Peyer's patch (tissue), 4 donors: Measurements from ENCODE around the gene ATP6V1D. TPM values are rescaled to one million over a fixed set of nuclear protein-coding genes. Genes with fewer than 3 reads are reported as not detected.

Experiments used
- DNase-seq, 3 donors: peaks; one replicate each; pipeline ENCODE4 v3.0.0-alpha.2; 2017 to 2019
- H3K27ac ChIP-seq, 4 donors: fragments of 200-600 bp; sonication (generic); one replicate each; pipeline ENCODE4 v1.5.1; 2016 to 2019
- H3K27me3 ChIP-seq, 2 donors: fragments of 200-600 bp; sonication (generic); one replicate each; pipeline ENCODE4 v1.5.1; 2019
- H3K36me3 ChIP-seq, 3 donors: fragments of 200-600 bp; sonication (generic); one replicate each; pipeline ENCODE4 v1.5.1; 2016 to 2019
- H3K4me1 ChIP-seq, 4 donors: fragments of 200-600 bp; sonication (generic); one replicate each; pipeline ENCODE4 v1.5.1; 2016 to 2019
- H3K4me3 ChIP-seq, 4 donors: fragments of 200-600 bp; sonication (generic); 1 replicate in 3 of 4; 2 replicates in 1 of 4; pipeline ENCODE4 v1.5.1; 2016 to 2019; ENCODE audit warnings: mild to moderate bottlenecking in 1 of 4
- H3K9me3 ChIP-seq, 4 donors: fragments of 200-600 bp; sonication (generic); one replicate each; pipeline ENCODE4 v1.5.1; 2016 to 2019; ENCODE audit warnings: mild to moderate bottlenecking in 1 of 4
- POLR2A ChIP-seq, 2 donors: fragments of 450-650 bp; IDR thresholded peaks; one replicate each; pipeline ENCODE4 v1.5.1; 2017; ENCODE audit warnings: antibody characterized with exemption in 2 of 2, mild to moderate bottlenecking in 2 of 2, moderate library complexity in 2 of 2
- total RNA-seq, 4 donors: library from RNA; depleted of rRNA; stranded (reverse); fragments of >200 nt; gene quantifications; one replicate each; pipeline ENCODE4 v1.1.0, GENCODE V29; 2016
- TF ChIP-seq, protein P1 (sequence below), 6 experiments: fragments of 450-650 bp in 4 of 6; fragments of 200-600 bp in 2 of 6; sonication (generic) in 1 of 6; IDR thresholded peaks; one replicate each; pipeline ENCODE4 v1.5.1; 2017 to 2019; ENCODE audit warnings: antibody characterized with exemption in 6 of 6, mild to moderate bottlenecking in 3 of 6, moderate library complexity in 1 of 6

ATP6V1D gene
- total RNA-seq, 4 donors from 2014 or later: 67.0 to 93.3 (median 78.5) TPM

DNA sequence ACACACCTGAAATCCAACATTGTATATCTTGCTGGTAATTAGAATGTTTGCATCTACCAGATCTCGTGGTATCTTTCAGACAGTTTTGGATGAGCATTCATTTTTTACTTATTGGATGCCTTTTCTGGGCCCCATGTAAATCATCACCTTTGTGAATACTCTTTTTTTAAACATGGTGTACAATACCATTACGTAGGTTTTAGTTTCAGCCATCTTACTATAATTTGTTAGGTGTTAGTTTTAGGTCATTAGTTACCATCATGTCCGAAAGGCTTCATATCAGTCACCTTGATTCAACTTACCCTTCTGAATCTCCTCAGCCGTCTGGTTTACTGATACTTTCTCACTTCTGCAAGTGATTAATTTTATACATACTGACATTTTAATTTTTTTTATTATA, 5.9 kb upstream of the ATP6V1D start:
- no peaks in the 10 kb centered on the region for H3K9me3 ChIP-seq
- H3K27ac ChIP-seq: no peak overlapping the region
- peaks cover 0 to 60% (median 0%) of the 10 kb centered on the region in 3 donors for H3K36me3 ChIP-seq
- peaks cover 0 to 19% (median 3%) of the 10 kb centered on the region in 4 donors for H3K4me1 ChIP-seq
- no peak overlapping the region for H3K4me3 ChIP-seq
- H3K27me3 ChIP-seq: no peaks in the 10 kb centered on the region
- no peak for DNase-seq
- TF ChIP-seq POLR2A (IDR thresholded peaks at IDR 0.05): no peak
- TF ChIP-seq, protein P1, sequence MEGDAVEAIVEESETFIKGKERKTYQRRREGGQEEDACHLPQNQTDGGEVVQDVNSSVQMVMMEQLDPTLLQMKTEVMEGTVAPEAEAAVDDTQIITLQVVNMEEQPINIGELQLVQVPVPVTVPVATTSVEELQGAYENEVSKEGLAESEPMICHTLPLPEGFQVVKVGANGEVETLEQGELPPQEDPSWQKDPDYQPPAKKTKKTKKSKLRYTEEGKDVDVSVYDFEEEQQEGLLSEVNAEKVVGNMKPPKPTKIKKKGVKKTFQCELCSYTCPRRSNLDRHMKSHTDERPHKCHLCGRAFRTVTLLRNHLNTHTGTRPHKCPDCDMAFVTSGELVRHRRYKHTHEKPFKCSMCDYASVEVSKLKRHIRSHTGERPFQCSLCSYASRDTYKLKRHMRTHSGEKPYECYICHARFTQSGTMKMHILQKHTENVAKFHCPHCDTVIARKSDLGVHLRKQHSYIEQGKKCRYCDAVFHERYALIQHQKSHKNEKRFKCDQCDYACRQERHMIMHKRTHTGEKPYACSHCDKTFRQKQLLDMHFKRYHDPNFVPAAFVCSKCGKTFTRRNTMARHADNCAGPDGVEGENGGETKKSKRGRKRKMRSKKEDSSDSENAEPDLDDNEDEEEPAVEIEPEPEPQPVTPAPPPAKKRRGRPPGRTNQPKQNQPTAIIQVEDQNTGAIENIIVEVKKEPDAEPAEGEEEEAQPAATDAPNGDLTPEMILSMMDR (IDR thresholded peaks at IDR 0.05): no peak

DNA sequence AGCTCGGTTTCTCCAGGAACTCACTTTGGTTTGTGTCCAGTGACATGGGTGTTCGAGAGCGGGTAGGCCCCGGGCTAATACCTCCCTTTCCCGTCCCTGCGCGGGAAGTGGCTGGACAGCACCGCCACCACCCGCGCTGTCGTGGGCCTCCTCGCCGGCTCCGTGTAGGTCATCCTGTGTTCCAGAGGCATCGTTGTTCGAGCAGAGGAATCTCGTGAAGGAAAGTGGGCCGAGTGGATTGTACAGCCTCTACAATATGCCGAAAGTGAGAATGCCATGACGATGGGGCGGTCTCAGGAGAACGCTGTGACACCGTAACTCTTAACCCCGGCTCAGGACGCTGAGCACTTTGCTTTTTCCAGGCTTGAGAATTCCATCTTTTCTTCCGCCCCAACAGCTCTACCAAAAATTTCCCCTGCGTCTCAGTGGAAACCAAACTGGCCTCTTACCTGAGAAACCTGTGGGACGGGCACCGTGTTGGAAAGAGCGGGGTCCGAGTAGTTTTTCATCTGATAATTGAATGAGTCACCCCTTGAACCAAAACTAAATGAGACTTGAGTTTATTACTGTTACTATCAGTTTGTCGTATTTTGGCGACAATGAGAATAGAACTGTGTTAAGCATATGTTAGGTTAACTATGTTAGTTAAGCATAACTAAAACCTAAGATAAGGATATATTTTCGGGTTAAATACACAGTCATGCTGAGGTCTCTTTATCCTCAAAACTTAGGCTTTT, 1.0 kb upstream of the ATP6V1D start:
- H3K27ac ChIP-seq: peak overlapping the region; percentile 77 to 95 (median 90)
- no peaks in the 10 kb centered on the region for H3K27me3 ChIP-seq
- H3K4me3 ChIP-seq: peak overlapping the region; percentile 61 to 80 (median 71)
- H3K4me1 ChIP-seq: peaks cover 0 to 45% (median 3%) of the 10 kb centered on the region in 4 donors
- H3K36me3 ChIP-seq: peaks cover 0 to 11% (median 0%) of the 10 kb centered on the region in 3 donors
- H3K9me3 ChIP-seq: no peaks in the 10 kb centered on the region
- TF ChIP-seq, protein P1 (IDR thresholded peaks at IDR 0.05): no peak
- TF ChIP-seq POLR2A (IDR thresholded peaks at IDR 0.05): peak in 1 of 2 donors; percentile 4
- no peak for DNase-seq

DNA sequence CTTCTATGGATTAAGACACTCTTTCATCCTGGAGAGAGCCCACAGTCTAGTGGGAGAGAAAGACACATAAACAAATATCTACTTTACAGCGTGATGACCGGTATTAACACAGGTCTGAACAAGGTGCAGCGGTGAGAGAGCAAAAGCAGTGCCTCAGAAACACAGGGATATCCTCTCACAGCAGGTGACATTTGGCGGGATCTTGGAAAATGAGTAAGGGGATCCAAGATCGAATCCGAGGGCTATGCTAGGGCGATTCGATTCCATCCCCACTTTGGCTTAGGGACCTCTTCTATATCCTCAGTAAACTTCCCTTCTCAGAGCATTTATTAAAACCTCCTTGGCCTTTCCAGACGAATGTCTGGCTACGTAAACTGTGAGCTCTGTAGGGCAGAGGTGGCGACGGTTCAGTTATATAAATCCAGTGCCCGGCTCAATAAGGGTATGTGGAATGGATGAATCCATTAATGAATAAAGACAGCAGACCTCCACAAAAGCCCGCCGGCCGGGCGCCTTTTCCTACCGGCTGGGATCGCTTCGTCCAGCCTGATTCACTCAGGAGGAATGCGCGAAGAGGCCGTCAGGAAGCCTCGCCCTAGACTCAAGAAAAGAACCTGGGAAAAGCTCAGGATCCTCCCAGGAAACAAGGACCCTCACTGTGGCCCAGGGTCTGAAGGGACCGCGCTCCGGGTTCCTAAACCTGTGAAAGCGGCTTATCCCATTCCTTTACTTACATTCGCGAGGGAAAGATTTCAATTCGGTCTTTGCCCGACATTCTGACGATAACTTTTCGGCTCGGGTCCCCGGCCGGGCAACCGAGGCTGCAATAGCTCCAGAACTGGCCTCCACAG, 455 bp downstream of the ATP6V1D start:
- Histone ChIP-seq H3K36me3 (no peaks in the 10 kb centered on the region), H3K27me3 (no peaks in the 10 kb centered on the region), H3K4me3 (peak overlapping the region; percentile 61 to 80 (median 71)), H3K4me1 (peaks cover 0 to 45% (median 3%) of the 10 kb centered on the region in 4 donors), H3K27ac (peak overlapping the region; percentile 77 to 95 (median 90)), H3K9me3 (no peaks in the 10 kb centered on the region)
- peak in 1 of 3 donors; percentile 52 for DNase-seq
- TF ChIP-seq, protein P1 (IDR thresholded peaks at IDR 0.05): no peak
- TF ChIP-seq POLR2A (IDR thresholded peaks at IDR 0.05): peak in 1 of 2 donors; percentile 51

DNA sequence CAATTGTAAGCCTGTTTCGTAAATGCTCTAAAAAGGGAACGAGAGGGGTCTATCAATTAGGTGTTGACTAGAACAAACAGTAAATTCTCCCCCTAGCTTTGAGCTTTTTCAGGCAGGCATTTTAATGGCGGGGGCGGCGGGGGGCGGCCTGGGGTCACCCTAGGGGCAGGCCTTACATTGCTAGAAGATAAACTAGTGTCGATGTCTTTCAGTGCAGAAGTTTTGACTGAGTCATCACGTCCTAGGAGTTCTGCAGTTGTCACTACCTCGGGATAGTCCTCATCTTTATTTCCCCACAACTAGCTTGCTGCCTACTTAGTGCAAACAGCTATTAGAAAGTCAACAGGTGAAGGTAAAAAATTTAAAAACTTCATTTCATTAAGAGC, 1.6 kb downstream of the ATP6V1D start:
- H3K27me3 ChIP-seq: no peaks in the 10 kb centered on the region
- no peak overlapping the region for H3K27ac ChIP-seq
- DNase-seq: no peak

More for the DNA sequence above, 1.6 kb downstream of the ATP6V1D start:
- TF ChIP-seq, protein P1 (IDR thresholded peaks at IDR 0.05): no peak
- TF ChIP-seq POLR2A (IDR thresholded peaks at IDR 0.05): no peak
- Histone ChIP-seq H3K4me1 (peaks cover 0 to 44% (median 3%) of the 10 kb centered on the region in 4 donors), H3K36me3 (peaks cover 0 to 4% (median 0%) of the 10 kb centered on the region in 3 donors), H3K9me3 (no peaks in the 10 kb centered on the region), H3K4me3 (peak overlapping the region in 1 of 4 donors; percentile 61)
